H1 (cell line): ENCODE results near the gene DIAPH1. TPM values are rescaled to one million over a fixed set of nuclear protein-coding genes. Genes with fewer than 3 reads are reported as not detected.

Experiments used
- ASH2L ChIP-seq: fragments of 200-600, 300-600 bp; sonication (generic); IDR thresholded peaks from one replicate; pipeline ENCODE4 v1.7.1; 2017; ENCODE audit warnings: low read length
- BACH1 ChIP-seq: IDR thresholded peaks from 2 replicates; pipeline ENCODE4 v1.6.1; 2012; ENCODE audit warnings: low read length, improper control_type of control experiment
- BCL11A ChIP-seq, 2 experiments: IDR thresholded peaks; one replicate each; pipeline ENCODE4 v1.6.1; 2011; ENCODE audit warnings: low read depth in 2 of 2, low read length in 2 of 2, mild to moderate bottlenecking in 2 of 2
- BRCA1 ChIP-seq: IDR thresholded peaks from 2 replicates; pipeline ENCODE4 v1.6.1; 2012; ENCODE audit warnings: low read depth, low read length, improper control_type of control experiment
- CHD1 ChIP-seq: IDR thresholded peaks from 2 replicates; pipeline ENCODE4 v1.6.1; 2012; ENCODE audit warnings: low read depth, low read length, improper control_type of control experiment
- CTBP2 ChIP-seq: IDR thresholded peaks from 2 replicates; pipeline ENCODE4 v1.7.0; 2011; ENCODE audit warnings: borderline replicate concordance, mild to moderate bottlenecking, moderate library complexity, mixed read lengths, low read length; ENCODE audit not compliant: insufficient read depth, insufficient read length
- FOSL1 ChIP-seq: IDR thresholded peaks from 2 replicates; pipeline ENCODE4 v1.6.1; 2011; ENCODE audit warnings: mild to moderate bottlenecking, low read depth, low read length, moderate library complexity; ENCODE audit not compliant: insufficient read depth
- HDAC2 ChIP-seq, 2 experiments: fragments of 300-600 bp in 1 of 2; sonication (generic) in 1 of 2; IDR thresholded peaks; 2 replicates each; pipeline ENCODE4 v1.6.1; 2011 to 2012; ENCODE audit warnings: low read depth in 2 of 2, low read length in 2 of 2, mild to moderate bottlenecking in 2 of 2, moderate library complexity in 2 of 2, borderline replicate concordance in 1 of 2, inconsistent platforms in 1 of 2
- JUND ChIP-seq: IDR thresholded peaks from 2 replicates; pipeline ENCODE4 v1.6.1; 2011; ENCODE audit warnings: mild to moderate bottlenecking, improper control_type of control experiment, low read length
- MAFK ChIP-seq: IDR thresholded peaks from 2 replicates; pipeline ENCODE4 v1.6.1; 2012; ENCODE audit warnings: low read depth, mild to moderate bottlenecking, improper control_type of control experiment, low read length
- PHF8 ChIP-seq: fragments of 200-600 bp; sonication (generic); conservative IDR thresholded peaks from 2 replicates; pipeline ENCODE4 v1.7.1; 2012; ENCODE audit warnings: low read depth, mild to moderate bottlenecking, inconsistent platforms, low read length, moderate library complexity
- POU5F1 ChIP-seq: IDR thresholded peaks from 2 replicates; pipeline ENCODE4 v1.6.1; 2011; ENCODE audit warnings: low read depth, mild to moderate bottlenecking, low read length, moderate library complexity
- RXRA ChIP-seq: IDR thresholded peaks from 2 replicates; pipeline ENCODE4 v1.6.1; 2011; ENCODE audit warnings: low read depth, mild to moderate bottlenecking, low read length, moderate library complexity; ENCODE audit not compliant: insufficient read depth
- SAP30 ChIP-seq: fragments of 300-600 bp; sonication (generic); IDR thresholded peaks from 2 replicates; pipeline ENCODE4 v1.7.1; 2012; ENCODE audit warnings: low read length, moderate library complexity, mild to moderate bottlenecking, inconsistent platforms; ENCODE audit not compliant: insufficient read depth, insufficient replicate concordance
- SP4 ChIP-seq: IDR thresholded peaks from 2 replicates; pipeline ENCODE4 v1.6.1; 2012; ENCODE audit warnings: low read length, inconsistent platforms
- TCF12 ChIP-seq: IDR thresholded peaks from 2 replicates; pipeline ENCODE4 v1.6.1; 2011; ENCODE audit warnings: low read depth, mild to moderate bottlenecking, low read length
- ZNF274 ChIP-seq: IDR thresholded peaks from 2 replicates; pipeline ENCODE4 v1.7.0; 2012; ENCODE audit warnings: low read length, borderline replicate concordance; ENCODE audit errors: extremely low read depth
- polyA plus RNA-seq, 7 experiments: library from polyadenylated mRNA; depleted of rRNA in 3 of 7; stranded (reverse) in 5 of 7; unstranded in 2 of 7; fragments of >200 nt in 5 of 7; fragments of 200-250 nt in 2 of 7; gene quantifications; 1 replicate in 5 of 7; 2 replicates in 1 of 7; 4 replicates in 1 of 7; pipeline versions ENCODE4 v1.2.1 to v1.2.3, GENCODE V29; 2011 to 2013; ENCODE audit warnings: missing spikeins in 2 of 7, mixed read lengths in 2 of 7
- total RNA-seq: library from RNA; stranded (reverse); fragmentation: NEBNext Ultra II Directional; extraction: Animal tissue kit (Norgen Biotek cat#: 25700); gene quantifications from 2 replicates; pipeline ENCODE4 v1.2.1, GENCODE V29; 2021
- TF ChIP-seq, protein P1 (sequence below): IDR thresholded peaks from 2 replicates; pipeline ENCODE4 v1.6.1; 2011; ENCODE audit warnings: low read length, improper control_type of control experiment

DIAPH1 gene
- total and polyA plus RNA-seq, 2 of the 8 experiments (the other 6 are each of a cell fraction or from before 2014, with no cell fraction given) = 61.2 to 114 TPM

DNA sequence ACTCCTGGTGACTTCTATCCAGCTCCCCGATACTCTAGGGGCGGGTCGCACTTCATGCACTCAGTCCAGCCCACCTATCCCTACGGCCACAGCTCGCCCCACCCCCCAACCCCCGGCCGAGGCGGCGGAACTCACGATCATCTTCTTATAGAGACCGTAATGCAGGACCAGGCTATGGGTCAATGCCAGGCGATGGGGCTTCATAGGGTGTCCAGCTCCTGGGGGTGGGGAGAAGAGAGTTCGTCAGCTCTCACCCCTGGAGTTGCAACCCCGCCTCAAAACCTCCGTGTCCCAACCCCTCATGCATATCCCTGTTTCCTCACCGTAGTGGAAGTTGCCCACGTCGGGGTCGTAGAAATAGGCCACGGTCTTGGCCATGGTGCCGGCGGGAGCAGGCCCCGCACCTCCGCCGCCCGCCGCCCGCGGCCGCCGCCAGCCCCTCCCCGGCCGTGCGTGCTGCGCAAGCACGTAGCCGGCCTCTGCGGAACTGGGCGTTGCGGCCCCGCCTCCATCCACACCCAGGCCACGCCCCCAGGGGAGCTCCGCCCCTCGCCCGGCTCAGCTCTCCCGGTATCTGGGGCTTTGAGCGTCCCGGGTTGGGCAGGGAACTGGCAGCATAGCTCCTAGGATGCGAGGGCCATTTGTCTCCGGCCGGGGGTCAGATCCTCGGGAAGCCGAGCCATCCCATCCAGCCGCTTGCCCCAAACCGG, 17.8 kb upstream of the DIAPH1 start, which contains the start of the genes HDAC3 and RELL2 (continued):
- TF ChIP-seq TCF12 (no peak), PHF8 (peak; percentile 96), BRCA1 (no peak), ASH2L (peak; percentile 69), BACH1 (no peak), HDAC2 (IDR thresholded peaks at IDR 0.05; ENCODE audit: borderline replicate concordance in 1 of 2, low read depth in 2 of 2, low read length in 2 of 2) (no peak), JUND (no peak), BCL11A (IDR thresholded peaks at IDR 0.05; ENCODE audit: low read depth in 2 of 2, low read length in 2 of 2) (no peak), CTBP2 (no peak), CHD1 (no peak), RXRA (no peak), MAFK (no peak), POU5F1 (no peak), FOSL1 (no peak), SP4 (peak; percentile 51; the same call in 1 of the 2 replicates), ZNF274 (no peak), SAP30 (no peak)
- TF ChIP-seq, protein P1, sequence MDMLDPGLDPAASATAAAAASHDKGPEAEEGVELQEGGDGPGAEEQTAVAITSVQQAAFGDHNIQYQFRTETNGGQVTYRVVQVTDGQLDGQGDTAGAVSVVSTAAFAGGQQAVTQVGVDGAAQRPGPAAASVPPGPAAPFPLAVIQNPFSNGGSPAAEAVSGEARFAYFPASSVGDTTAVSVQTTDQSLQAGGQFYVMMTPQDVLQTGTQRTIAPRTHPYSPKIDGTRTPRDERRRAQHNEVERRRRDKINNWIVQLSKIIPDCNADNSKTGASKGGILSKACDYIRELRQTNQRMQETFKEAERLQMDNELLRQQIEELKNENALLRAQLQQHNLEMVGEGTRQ = no peak
